MCF 10A (cell line): ENCODE data around the gene MRPS30. TPM values are rescaled to one million over a fixed set of nuclear protein-coding genes. Genes with fewer than 3 reads are reported as not detected.

Experiments used
- BruUV-seq: library from RNA; stranded (reverse); fragments of 400-500 nt; replicated peaks from 2 replicates; lab custom pipeline; 2021; lab: Mats Ljungman, UMichigan
- CTCF ChIA-PET: fragments of 300-600 bp; sonication (Branson Sonifier 250); formaldehyde crosslinking; extraction: SDS; loops from one replicate; lab custom pipeline; 2021; ENCODE audit warnings: antibody characterized with exemption, inconsistent platforms; lab: Yijun Ruan, JAX
- POLR2A ChIA-PET: fragments of 300-600, 350-650 bp; sonication (Branson Sonifier 250); formaldehyde crosslinking; extraction: SDS; loops from one replicate; lab custom pipeline; 2020; ENCODE audit warnings: antibody characterized with exemption, inconsistent platforms; lab: Yijun Ruan, JAX
- DNase-seq: peaks from one replicate; pipeline ENCODE4 v3.0.0-alpha.2; 2018; ENCODE audit not compliant: unreplicated experiment
- H3K27ac Mint-ChIP-seq: one replicate; pipeline ENCODE4 v1.8.0; 2022; ENCODE audit warnings: mild to moderate bottlenecking, low read depth, mixed read lengths; ENCODE audit not compliant: unreplicated experiment
- H3K27me3 Mint-ChIP-seq: one replicate; pipeline ENCODE4 v1.8.0; 2022; ENCODE audit warnings: mixed read lengths; ENCODE audit not compliant: insufficient read depth, unreplicated experiment
- H3K36me3 Mint-ChIP-seq: one replicate; pipeline ENCODE4 v1.8.0; 2022; ENCODE audit warnings: mild to moderate bottlenecking, moderate library complexity, mixed read lengths; ENCODE audit not compliant: insufficient read depth, unreplicated experiment
- H3K4me1 Mint-ChIP-seq: one replicate; pipeline ENCODE4 v1.8.0; 2022; ENCODE audit warnings: mixed read lengths; ENCODE audit not compliant: insufficient read depth, unreplicated experiment
- H3K4me3 Mint-ChIP-seq: one replicate; pipeline ENCODE4 v1.8.0; 2022; ENCODE audit warnings: mild to moderate bottlenecking, moderate library complexity, mixed read lengths; ENCODE audit not compliant: unreplicated experiment
- H3K9me3 Mint-ChIP-seq: one replicate; pipeline ENCODE4 v1.8.0; 2022; ENCODE audit warnings: mixed read lengths; ENCODE audit not compliant: unreplicated experiment
- CTCF ChIP-seq: fragments of 200-600 bp; IDR thresholded peaks from one replicate; pipeline ENCODE4 v1.8.0; 2022; ENCODE audit warnings: antibody characterized with exemption, mild to moderate bottlenecking; ENCODE audit not compliant: unreplicated experiment
- intact Hi-C: fragments of 100-400 bp; cut with micrococcal nuclease; formaldehyde crosslinking; loops from 2 replicates; pipeline ENCODE4 v1.14.1; 2022
- total RNA-seq: library from RNA; stranded (reverse); gene quantifications from 2 replicates; pipeline ENCODE4 v1.2.3, GENCODE V29; 2022

The MRPS30 gene
- total RNA-seq, 1 experiment from 2014 or later: 63.2 TPM

- no peak overlapping the region for H3K4me3 Mint-ChIP-seq
- no peaks in the 10 kb centered on the region for H3K27me3 Mint-ChIP-seq
- H3K9me3 Mint-ChIP-seq: peaks cover 8% of the 10 kb centered on the region
- BruUV-seq: no TSS peak
- peaks cover 6% of the 10 kb centered on the region for H3K36me3 Mint-ChIP-seq
- no peak for DNase-seq
- no peak for TF ChIP-seq CTCF
- no peak overlapping the region for H3K27ac Mint-ChIP-seq
- no peaks in the 10 kb centered on the region for H3K4me1 Mint-ChIP-seq
- ChIA-PET CTCF (no interaction called here), POLR2A (no interaction called here)
- intact Hi-C loops: no loop called here
Observed at GRCh38 chr5:44839018-44839681, 30.4 kb downstream of the MRPS30 start.

GRCh38 chr5:44842496-44843282, 33.9 kb downstream of the MRPS30 start:
- CTCF ChIA-PET: no interaction called here
- Mint-ChIP-seq H3K4me3 (no peak overlapping the region), H3K9me3 (peaks cover 8% of the 10 kb centered on the region)

GRCh38 chr5:44844744-44845143, 36.0 kb downstream of the MRPS30 start:
- no peaks in the 10 kb centered on the region for H3K4me1 Mint-ChIP-seq
- POLR2A ChIA-PET: no interaction called here
- H3K36me3 Mint-ChIP-seq: no peaks in the 10 kb centered on the region
- intact Hi-C loops: no loop called here
- H3K27me3 Mint-ChIP-seq: no peaks in the 10 kb centered on the region
- H3K9me3 Mint-ChIP-seq: no peaks in the 10 kb centered on the region
- no TSS peak for BruUV-seq
- TF ChIP-seq CTCF: no peak
- H3K4me3 Mint-ChIP-seq: no peak overlapping the region
- no peak overlapping the region for H3K27ac Mint-ChIP-seq
- CTCF ChIA-PET: no interaction called here
- DNase-seq: no peak

More at GRCh38 chr5:44842496-44843282, 33.9 kb downstream of the MRPS30 start:
- Mint-ChIP-seq H3K27me3 (no peaks in the 10 kb centered on the region), H3K36me3 (peaks cover 6% of the 10 kb centered on the region), H3K27ac (no peak overlapping the region), H3K4me1 (no peaks in the 10 kb centered on the region)
- DNase-seq: no peak
- POLR2A ChIA-PET: no interaction called here
- TF ChIP-seq CTCF: no peak
- BruUV-seq: no TSS peak
- intact Hi-C loops: no loop called here

- Mint-ChIP-seq H3K27ac (no peak overlapping the region), H3K36me3 (no peaks in the 10 kb centered on the region), H3K27me3 (no peaks in the 10 kb centered on the region), H3K9me3 (no peaks in the 10 kb centered on the region), H3K4me3 (no peak overlapping the region), H3K4me1 (no peaks in the 10 kb centered on the region)
- intact Hi-C loops: no loop called here
- CTCF ChIA-PET: interaction anchor here (0.6 kb wide), 1 partner anchor 53 kb away, joined by 3 read pairs; no protein-coding TSS in a partner anchor
- DNase-seq: no peak
- POLR2A ChIA-PET: no interaction called here
- BruUV-seq: no TSS peak
- TF ChIP-seq CTCF: no peak
Observed at GRCh38 chr5:44845777-44846176, 37.0 kb downstream of the MRPS30 start.
